ENCODE measurements around the gene DOCK11. TPM values are rescaled to one million over a fixed set of nuclear protein-coding genes. Genes with fewer than 3 reads are reported as not detected.
"Not testable (repeated sequence)": the region's sequence is repeated elsewhere in the genome, so short reads cannot be mapped to it uniquely, and the experiment has no call there.

Gene DOCK11
- total RNA-seq, 2 experiments from 2014 or later, result 62.6 to 66.0 TPM

DNA sequence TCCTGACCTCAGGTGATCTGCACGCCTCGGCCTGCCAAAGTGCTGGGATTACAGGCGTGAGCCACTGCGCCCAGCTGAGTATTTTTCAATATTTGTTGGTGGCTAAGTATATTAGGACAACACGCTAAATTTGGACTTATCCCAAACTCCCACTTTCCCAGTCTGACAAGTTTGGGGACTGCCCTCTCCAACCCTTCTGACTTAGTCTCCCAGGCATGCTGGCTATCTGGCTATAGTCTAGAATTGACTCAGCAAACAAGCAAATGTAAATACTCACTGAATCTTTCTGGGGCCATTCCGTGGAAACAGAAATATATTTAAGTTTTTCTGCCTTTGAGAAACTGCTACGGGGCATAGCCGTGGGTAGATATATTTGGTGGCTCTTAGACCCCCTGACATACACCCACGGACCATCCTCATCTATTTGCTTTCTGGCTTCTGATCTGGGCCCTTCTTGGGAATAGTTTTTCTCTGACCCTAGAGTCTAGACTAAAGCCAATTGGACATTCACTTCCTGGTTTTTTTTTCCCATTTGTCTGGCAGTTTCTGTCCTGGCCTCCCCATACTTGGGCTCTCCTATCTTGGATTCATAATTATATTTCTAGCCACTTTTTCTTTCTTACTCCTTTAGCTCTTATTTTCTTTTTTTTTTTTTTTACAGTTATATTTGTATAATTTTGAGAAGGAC, 11.3 kb upstream of the DOCK11 start:
- Mint-ChIP-seq H3K27ac (no peak overlapping the region), H3K4me3 (no peak overlapping the region), H3K4me1 (ENCODE audit: low read depth) (no peaks in the 10 kb centered on the region), H3K27me3 (ENCODE audit: low read depth) (no peaks in the 10 kb centered on the region), H3K36me3 (ENCODE audit: low read depth) (no peaks in the 10 kb centered on the region), H3K9me3 (ENCODE audit: insufficient read depth) (no peaks in the 10 kb centered on the region)
- no peak for ATAC-seq
- ChIA-PET CTCF (no interaction called here), POLR2A (no interaction called here)
- no peak for DNase-seq

DNA sequence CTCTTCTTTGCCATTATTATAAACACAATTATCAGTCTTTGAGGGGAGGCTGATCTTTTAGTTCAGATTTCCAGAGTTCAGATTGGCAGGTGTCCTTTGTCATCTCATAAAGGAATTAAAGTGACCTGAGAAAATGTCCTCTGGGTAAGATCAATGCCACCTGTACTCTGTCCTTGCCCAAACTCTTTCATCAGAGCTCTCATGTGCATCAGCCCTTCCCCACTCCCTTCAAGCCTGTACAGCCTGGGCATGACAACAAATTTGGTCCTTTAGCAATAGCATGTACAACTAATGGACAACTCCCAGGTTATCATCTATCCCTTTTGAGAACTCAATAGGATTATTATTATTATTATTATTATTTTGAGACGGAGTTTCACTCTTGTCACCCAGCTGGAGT, 8.9 kb upstream of the DOCK11 start:
- H3K27ac Mint-ChIP-seq; DNase-seq; H3K27me3 Mint-ChIP-seq (ENCODE audit: low read depth); H3K4me3 Mint-ChIP-seq; H3K36me3 Mint-ChIP-seq (ENCODE audit: low read depth); CTCF ChIA-PET; ATAC-seq; H3K9me3 Mint-ChIP-seq (ENCODE audit: insufficient read depth); POLR2A ChIA-PET; H3K4me1 Mint-ChIP-seq (ENCODE audit: low read depth): not testable (repeated sequence)

- H3K27me3 Mint-ChIP-seq (ENCODE audit: low read depth), result no peaks in the 10 kb centered on the region
- DNase-seq, result no peak
These were observed 2.6 kb upstream of the DOCK11 start for GRCh38 chrX:118493016-118493415.

DNA sequence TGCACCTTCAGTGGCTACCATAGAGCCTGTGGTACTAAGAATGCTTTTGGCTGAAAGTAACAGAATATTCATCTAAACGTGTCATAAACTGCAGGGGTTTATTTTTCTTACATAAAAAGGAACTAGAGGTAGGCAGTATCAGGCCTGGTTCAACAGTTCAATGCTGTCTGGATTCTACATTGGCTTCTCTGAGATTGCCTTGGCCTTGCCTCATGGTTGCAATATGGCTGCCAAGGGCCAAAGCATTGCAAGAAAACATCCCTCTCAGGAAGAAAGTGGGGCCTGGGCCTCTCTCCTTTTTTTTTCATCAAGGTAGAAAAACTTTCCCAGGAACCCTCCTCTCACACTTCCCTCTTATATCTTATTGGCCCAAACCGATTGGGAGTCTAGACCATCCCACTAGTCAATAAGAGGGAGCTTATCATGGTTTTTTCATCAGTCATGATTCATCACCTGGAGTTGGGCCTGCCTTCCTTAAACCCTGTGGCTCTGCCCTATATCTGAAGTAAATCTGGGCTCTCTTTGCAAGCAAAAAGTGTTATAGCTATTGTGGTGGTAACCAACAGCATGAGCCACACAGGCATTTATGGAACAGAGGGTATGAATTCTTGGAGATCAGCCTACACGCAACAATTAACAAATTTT, 1.8 kb upstream of the DOCK11 start:
- ChIA-PET POLR2A (interaction anchor here (4.1 kb wide), 1 partner anchor 39 kb away, joined by 155 read pairs; no protein-coding TSS in a partner anchor), CTCF (no interaction called here)
- H3K4me1 Mint-ChIP-seq (ENCODE audit: low read depth), result peaks cover 22% of the 10 kb centered on the region
- ATAC-seq (no peak), DNase-seq (no peak)
- H3K27ac Mint-ChIP-seq, result no peak overlapping the region
- no peak overlapping the region for H3K4me3 Mint-ChIP-seq
- no peaks in the 10 kb centered on the region for H3K27me3 Mint-ChIP-seq (ENCODE audit: low read depth)
- peaks cover 10% of the 10 kb centered on the region for H3K36me3 Mint-ChIP-seq (ENCODE audit: low read depth)
- H3K9me3 Mint-ChIP-seq (ENCODE audit: insufficient read depth), result no peaks in the 10 kb centered on the region

More at GRCh38 chrX:118493016-118493415, 2.6 kb upstream of the DOCK11 start:
- POLR2A ChIA-PET, result no interaction called here
- no peaks in the 10 kb centered on the region for H3K9me3 Mint-ChIP-seq (ENCODE audit: insufficient read depth)
- no peak overlapping the region for H3K27ac Mint-ChIP-seq
- CTCF ChIA-PET, result no interaction called here
- peaks cover 9% of the 10 kb centered on the region for H3K36me3 Mint-ChIP-seq (ENCODE audit: low read depth)
- no peak for ATAC-seq
- peaks cover 16% of the 10 kb centered on the region for H3K4me1 Mint-ChIP-seq (ENCODE audit: low read depth)
- H3K4me3 Mint-ChIP-seq, result no peak overlapping the region

DNA sequence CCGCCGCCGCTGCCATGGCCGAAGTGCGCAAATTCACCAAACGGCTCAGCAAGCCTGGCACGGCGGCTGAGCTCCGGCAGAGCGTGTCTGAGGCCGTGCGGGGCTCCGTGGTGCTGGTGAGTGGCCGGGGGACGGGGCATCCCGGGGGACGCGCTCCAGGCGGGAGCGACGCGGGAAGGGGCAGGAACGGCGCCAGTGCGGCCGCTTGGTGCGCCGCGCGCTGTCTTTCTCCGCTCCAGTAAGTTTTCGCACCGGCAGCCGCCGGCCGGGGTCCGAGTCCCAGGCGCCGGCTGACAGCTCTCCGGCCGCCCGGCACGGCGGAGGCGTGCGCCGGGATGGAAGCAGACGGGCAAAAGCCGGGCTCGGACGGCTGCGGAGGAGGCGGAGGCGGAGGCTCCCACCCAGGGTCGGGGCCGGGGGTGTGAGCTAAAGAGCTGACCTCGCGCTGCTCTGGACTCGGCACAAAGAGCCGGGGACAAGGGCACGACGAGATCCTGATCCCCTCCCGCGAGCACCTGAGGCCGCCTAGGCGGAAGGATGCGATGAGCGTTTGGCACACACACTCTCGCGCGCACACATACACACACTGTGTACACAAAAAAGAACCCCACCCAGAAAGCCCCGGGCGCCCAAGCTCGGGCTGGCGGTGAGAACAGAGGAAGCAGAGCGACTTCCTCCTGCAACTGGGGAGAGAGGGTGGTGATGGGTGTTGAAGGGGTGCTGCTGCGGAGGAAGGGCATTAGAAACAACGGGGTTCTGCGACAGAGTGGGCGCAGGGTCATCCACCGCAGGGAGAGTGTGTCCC, 545 bp downstream of the DOCK11 start:
- Mint-ChIP-seq H3K4me3 (peak overlapping the region; percentile 99), H3K4me1 (ENCODE audit: low read depth) (peaks cover 31% of the 10 kb centered on the region), H3K27me3 (ENCODE audit: low read depth) (no peaks in the 10 kb centered on the region), H3K9me3 (ENCODE audit: insufficient read depth) (no peaks in the 10 kb centered on the region), H3K36me3 (ENCODE audit: low read depth) (peaks cover 11% of the 10 kb centered on the region), H3K27ac (peak overlapping the region; percentile 99)
- ChIA-PET POLR2A (interaction anchor here (0.9 to 5.1 kb wide), 11 partner anchors 12 to 149 kb away, joined by 3 to 155 read pairs (median 9); partner anchors contain the start of gene WDR44), CTCF (interaction anchor here (0.8 to 3.8 kb wide), 6 partner anchors 36 to 106 kb away, joined by 3 to 23 read pairs (median 5); no protein-coding TSS in a partner anchor)
- DNase-seq (peak; percentile 89), ATAC-seq (peak; percentile 75)

DNA sequence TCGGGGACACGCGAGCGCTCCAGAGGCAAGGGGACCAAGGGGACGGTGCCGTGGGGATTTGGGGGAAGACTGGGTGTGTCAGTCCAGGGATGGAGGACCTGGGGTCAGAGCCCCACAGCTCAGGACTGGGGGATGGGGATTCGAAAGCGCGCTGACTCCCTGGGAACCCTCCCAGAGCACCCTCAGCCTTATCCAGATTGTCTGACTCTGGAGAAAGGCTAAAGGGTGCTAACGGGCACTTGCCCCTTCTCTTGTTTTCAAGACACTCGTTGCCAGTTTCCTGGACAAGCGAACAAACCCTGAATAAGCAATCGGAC, 1.1 kb downstream of the DOCK11 start:
- Mint-ChIP-seq H3K9me3 (ENCODE audit: insufficient read depth) (no peaks in the 10 kb centered on the region), H3K4me1 (ENCODE audit: low read depth) (peaks cover 31% of the 10 kb centered on the region), H3K4me3 (peak overlapping the region; percentile 99), H3K27ac (peak overlapping the region; percentile 99), H3K27me3 (ENCODE audit: low read depth) (no peaks in the 10 kb centered on the region), H3K36me3 (ENCODE audit: low read depth) (peaks cover 11% of the 10 kb centered on the region)
- ATAC-seq (peak; percentile 18), DNase-seq (no peak)
- POLR2A ChIA-PET, result interaction anchor here (0.7 to 5.1 kb wide), 13 partner anchors 12 to 1092 kb away, joined by 3 to 155 read pairs (median 8); partner anchors contain the start of gene WDR44
- CTCF ChIA-PET, result interaction anchor here (0.8 to 3.8 kb wide), 5 partner anchors 37 to 105 kb away, joined by 3 to 23 read pairs (median 6); no protein-coding TSS in a partner anchor

- peaks cover 37% of the 10 kb centered on the region for H3K4me1 Mint-ChIP-seq (ENCODE audit: low read depth)
- peak; percentile 34 for ATAC-seq
- H3K27me3 Mint-ChIP-seq (ENCODE audit: low read depth), result no peaks in the 10 kb centered on the region
- ChIA-PET CTCF (interaction anchor here (0.8 to 3.8 kb wide), 4 partner anchors 38 to 105 kb away, joined by 3 to 23 read pairs (median 6); no protein-coding TSS in a partner anchor), POLR2A (interaction anchor here (0.5 to 5.1 kb wide), 17 partner anchors 9 to 1092 kb away, joined by 3 to 155 read pairs (median 5); partner anchors contain the start of gene WDR44)
- DNase-seq, result peak; percentile 56
- H3K4me3 Mint-ChIP-seq, result peak overlapping the region; percentile 99
- peak overlapping the region; percentile 99 for H3K27ac Mint-ChIP-seq
- no peaks in the 10 kb centered on the region for H3K9me3 Mint-ChIP-seq (ENCODE audit: insufficient read depth)
- peaks cover 14% of the 10 kb centered on the region for H3K36me3 Mint-ChIP-seq (ENCODE audit: low read depth)
These were observed 1.7 kb downstream of the DOCK11 start for GRCh38 chrX:118497180-118497818.

- CTCF ChIA-PET, result interaction anchor here (1.1 to 1.5 kb wide), 2 partner anchors 39 kb away, joined by 4 to 7 read pairs; no protein-coding TSS in a partner anchor
- Mint-ChIP-seq H3K36me3 (ENCODE audit: low read depth) (peaks cover 15% of the 10 kb centered on the region), H3K27ac (peak overlapping the region; percentile 99), H3K4me3 (peak overlapping the region; percentile 99), H3K4me1 (ENCODE audit: low read depth) (peaks cover 47% of the 10 kb centered on the region), H3K27me3 (ENCODE audit: low read depth) (no peaks in the 10 kb centered on the region), H3K9me3 (ENCODE audit: insufficient read depth) (no peaks in the 10 kb centered on the region)
- POLR2A ChIA-PET, result interaction anchor here (1.1 to 5.1 kb wide), 3 partner anchors 20 to 151 kb away, joined by 5 to 46 read pairs (median 22); partner anchors contain the start of gene WDR44
- ATAC-seq (no peak), DNase-seq (no peak)
These were observed 2.7 kb downstream of the DOCK11 start for GRCh38 chrX:118498351-118498750.

- Mint-ChIP-seq H3K27ac (peak overlapping the region; percentile 60), H3K9me3 (ENCODE audit: insufficient read depth) (no peaks in the 10 kb centered on the region), H3K4me3 (peak overlapping the region; percentile 38), H3K36me3 (ENCODE audit: low read depth) (peaks cover 17% of the 10 kb centered on the region), H3K27me3 (ENCODE audit: low read depth) (no peaks in the 10 kb centered on the region), H3K4me1 (ENCODE audit: low read depth) (peaks cover 51% of the 10 kb centered on the region)
- ATAC-seq (no peak), DNase-seq (no peak)
- CTCF ChIA-PET, result interaction anchor here (1.1 to 1.5 kb wide), 2 partner anchors 39 kb away, joined by 4 to 7 read pairs; no protein-coding TSS in a partner anchor
- POLR2A ChIA-PET, result interaction anchor here (5.1 kb wide), 1 partner anchor 24 kb away, joined by 46 read pairs; no protein-coding TSS in a partner anchor
These were observed 3.1 kb downstream of the DOCK11 start for GRCh38 chrX:118498755-118499154.

DNA sequence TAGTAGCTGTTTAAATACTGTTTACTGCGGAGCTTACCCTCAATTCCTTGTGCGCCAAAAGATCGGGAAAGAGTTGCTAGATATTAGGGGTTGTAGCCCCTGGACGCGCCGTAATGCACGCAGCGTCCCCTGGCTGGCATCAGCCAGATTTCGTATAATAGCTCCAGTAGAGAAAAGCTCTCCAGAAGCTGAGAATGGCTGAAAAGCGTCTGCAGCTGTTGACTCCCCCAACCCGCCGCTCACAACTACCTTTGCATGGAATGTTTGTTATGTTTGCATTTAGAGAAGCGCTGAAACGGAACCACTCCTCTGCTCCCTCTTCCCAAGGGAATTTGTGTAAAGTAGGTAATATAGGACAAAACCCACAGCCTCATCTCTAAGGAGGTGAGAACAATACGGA, 3.7 kb downstream of the DOCK11 start:
- CTCF ChIA-PET, result interaction anchor here (1.1 to 1.5 kb wide), 3 partner anchors 23 to 40 kb away, joined by 3 to 7 read pairs (median 4); no protein-coding TSS in a partner anchor
- Mint-ChIP-seq H3K4me3 (peak overlapping the region; percentile 38), H3K9me3 (ENCODE audit: insufficient read depth) (no peaks in the 10 kb centered on the region), H3K27me3 (ENCODE audit: low read depth) (no peaks in the 10 kb centered on the region), H3K27ac (no peak overlapping the region), H3K4me1 (ENCODE audit: low read depth) (peaks cover 54% of the 10 kb centered on the region), H3K36me3 (ENCODE audit: low read depth) (peaks cover 20% of the 10 kb centered on the region)
- DNase-seq (no peak), ATAC-seq (no peak)
- POLR2A ChIA-PET, result interaction anchor here (5.1 kb wide), 1 partner anchor 23 kb away, joined by 46 read pairs; no protein-coding TSS in a partner anchor

All from activated CD8-positive, alpha-beta T cell treated with anti-CD3 and anti-CD28 coated beads, Interleukin-2, amount 10 ng/mL, durations not matched to agents 7 days and 5 days (primary cell).